ENCODE results near the gene SRSF11. TPM values are rescaled to one million over a fixed set of nuclear protein-coding genes. Genes with fewer than 3 reads are reported as not detected.

The SRSF11 gene
- total RNA-seq, 1 experiment from 2014 or later = 65.2 TPM

GRCh38 chr1:70222716-70223235 lies 1.6 kb downstream of the SRSF11 start:
- DNase-seq (ENCODE audit: low spot score) = no peak

DNA sequence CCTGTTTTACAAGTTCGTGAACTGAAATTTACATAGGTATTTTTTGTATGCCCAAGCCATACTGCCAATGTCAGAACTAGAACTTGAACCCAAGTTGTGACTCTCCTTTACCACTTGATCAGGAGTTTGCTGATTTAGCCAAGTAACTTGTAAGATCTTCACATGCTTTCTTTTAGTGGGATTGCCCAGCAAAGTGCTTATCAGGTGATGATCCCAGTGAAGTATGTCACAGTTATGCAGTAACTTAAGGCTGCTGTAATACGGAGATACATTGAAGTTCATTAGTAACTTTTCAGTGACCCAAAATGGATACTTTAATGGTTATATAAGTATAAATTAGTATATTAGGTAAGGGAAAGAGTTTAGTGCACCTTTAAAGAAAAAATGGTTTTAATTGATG lies 3.8 kb downstream of the SRSF11 start:
- no peak for DNase-seq (ENCODE audit: low spot score)

- no peak for DNase-seq (ENCODE audit: low spot score)
These were observed 6.3 kb downstream of the SRSF11 start for GRCh38 chr1:70227439-70227838.

DNA sequence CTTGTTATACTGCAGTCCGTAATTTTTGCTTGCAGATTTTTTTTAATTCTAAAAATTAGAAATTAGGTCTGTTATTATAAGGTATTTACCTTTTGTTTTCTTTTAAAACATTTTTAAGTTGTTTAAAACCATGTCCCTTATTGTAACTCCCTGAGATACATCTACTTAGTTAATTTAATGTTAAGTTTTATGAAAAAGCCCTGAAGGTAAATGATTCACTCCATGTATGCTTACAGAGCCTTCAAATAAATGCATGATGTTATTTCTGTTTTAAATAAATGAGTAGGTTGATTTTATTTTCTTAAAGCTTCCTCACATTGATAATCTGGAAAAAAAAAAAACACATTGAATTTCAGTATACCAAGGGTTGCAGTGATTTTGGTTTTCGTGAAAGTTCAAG lies 7.5 kb downstream of the SRSF11 start:
- DNase-seq (ENCODE audit: low spot score) = no peak

GRCh38 chr1:70231475-70231874 lies 10.3 kb downstream of the SRSF11 start:
- no peak for DNase-seq (ENCODE audit: low spot score)

DNA sequence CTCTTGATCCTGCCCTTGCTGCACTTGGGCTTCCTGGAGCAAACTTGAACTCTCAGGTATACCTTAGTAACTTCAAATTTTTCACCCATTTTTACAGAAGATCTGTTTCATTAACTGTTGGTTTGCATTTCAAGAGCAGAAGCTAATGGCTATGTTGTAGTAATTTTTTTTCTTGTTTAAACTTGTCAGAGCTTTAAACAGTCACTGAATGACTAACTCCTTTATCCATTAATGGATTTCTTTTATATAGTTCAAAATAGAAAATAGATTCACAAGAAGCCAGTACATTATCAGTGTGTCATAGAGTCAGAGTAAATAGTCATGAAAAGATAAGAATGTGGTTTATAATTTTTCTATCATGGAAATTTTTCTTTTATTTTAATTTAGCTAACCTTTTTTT lies 13.6 kb downstream of the SRSF11 start:
- DNase-seq (ENCODE audit: low spot score) = no peak

DNA sequence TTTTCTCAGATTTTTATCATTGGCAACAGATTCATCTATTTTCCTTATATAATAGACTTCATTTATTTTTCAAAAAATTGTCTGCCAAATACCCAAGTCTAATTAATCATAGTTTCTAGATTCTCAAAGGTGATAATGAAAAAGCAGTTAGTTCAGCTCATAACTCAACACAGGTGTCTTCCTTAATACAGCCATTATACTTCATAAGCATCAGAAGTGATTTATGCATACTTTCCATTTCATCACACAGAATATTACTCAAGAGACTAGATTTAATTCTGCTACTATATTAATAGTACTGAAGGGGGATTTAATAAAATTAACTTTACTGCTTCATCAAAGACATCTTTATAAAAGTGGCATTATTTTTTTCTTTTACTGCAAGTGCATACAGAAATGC lies 18.8 kb downstream of the SRSF11 start:
- no peak for DNase-seq (ENCODE audit: low spot score)

DNA sequence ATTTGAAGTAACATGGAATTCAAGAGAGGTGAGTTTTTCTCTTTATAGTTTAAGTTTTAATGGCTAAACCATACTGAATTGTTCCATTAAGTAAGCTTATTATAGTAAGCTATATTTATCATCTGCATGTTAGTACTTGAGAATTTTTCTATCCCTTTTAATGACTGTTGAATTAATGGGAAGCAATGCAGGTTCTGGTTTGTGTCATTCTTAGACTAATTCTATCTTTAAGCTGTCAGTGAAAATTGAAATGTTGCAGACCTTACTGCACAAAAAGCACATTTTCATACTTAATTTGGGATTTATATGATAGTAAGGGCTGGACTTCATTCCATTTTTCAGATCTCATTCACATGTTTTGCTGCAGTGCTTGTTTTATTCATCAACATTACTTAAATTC lies 25.9 kb downstream of the SRSF11 start:
- no peak for DNase-seq (ENCODE audit: low spot score)

GRCh38 chr1:70247768-70248167 lies 26.6 kb downstream of the SRSF11 start:
- DNase-seq (ENCODE audit: low spot score) = no peak

- no peak for DNase-seq (ENCODE audit: low spot score)
These were observed 27.5 kb downstream of the SRSF11 start for GRCh38 chr1:70248729-70249128.

GRCh38 chr1:70256664-70257063 lies 35.5 kb downstream of the SRSF11 start:
- no peak for DNase-seq (ENCODE audit: low spot score)

- no peak for DNase-seq (ENCODE audit: low spot score)
These were observed 43.7 kb downstream of the SRSF11 start for GRCh38 chr1:70264839-70265238.

- no peak for DNase-seq (ENCODE audit: low spot score)
These were observed 44.8 kb downstream of the SRSF11 start for GRCh38 chr1:70265946-70266345.

DNA sequence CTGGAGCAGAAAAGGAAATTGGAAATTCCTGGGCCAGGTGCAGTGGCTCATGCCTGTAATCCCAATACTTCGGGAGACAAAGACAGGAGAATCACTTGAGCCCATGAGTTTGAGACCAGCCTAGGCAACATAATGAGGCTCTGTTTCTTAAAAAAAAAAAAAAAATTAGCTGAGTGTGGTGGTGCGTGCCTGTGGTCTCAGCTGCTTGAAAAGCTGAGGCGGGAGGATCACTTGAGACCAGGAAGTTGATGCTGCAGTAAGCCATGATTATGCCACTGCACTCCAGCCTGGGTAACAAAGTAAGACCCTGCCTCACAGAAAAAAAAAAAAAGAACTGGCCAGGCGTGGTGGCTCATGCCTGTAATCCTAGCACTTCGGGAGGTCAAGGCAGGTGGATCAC lies 56.7 kb downstream of the SRSF11 start:
- DNase-seq (ENCODE audit: low spot score) = no peak

GRCh38 chr1:70278710-70279109 lies 57.5 kb downstream of the SRSF11 start:
- DNase-seq (ENCODE audit: low spot score) = no peak

DNA sequence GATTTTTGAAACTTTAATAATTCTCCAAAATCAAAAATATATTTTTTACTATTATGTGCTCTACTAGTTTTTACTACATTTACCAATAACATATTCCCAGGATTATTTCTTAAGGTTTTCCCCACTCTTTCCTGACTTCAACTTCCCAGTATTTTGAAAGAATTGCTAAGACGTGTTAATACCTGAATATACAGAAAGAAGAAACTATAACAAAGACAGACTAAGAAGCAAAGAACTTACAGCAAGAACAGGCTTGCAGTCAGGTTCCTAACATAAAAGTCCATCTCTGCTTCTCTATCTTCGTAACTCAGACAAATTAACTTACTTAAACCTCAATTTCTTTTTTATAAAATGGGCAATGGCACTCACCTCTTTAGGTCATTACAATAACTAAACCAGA lies 63.2 kb downstream of the SRSF11 start:
- no peak for DNase-seq (ENCODE audit: low spot score)

- no peak for DNase-seq (ENCODE audit: low spot score)
These were observed 65.3 kb downstream of the SRSF11 start for GRCh38 chr1:70286453-70286852.

DNA sequence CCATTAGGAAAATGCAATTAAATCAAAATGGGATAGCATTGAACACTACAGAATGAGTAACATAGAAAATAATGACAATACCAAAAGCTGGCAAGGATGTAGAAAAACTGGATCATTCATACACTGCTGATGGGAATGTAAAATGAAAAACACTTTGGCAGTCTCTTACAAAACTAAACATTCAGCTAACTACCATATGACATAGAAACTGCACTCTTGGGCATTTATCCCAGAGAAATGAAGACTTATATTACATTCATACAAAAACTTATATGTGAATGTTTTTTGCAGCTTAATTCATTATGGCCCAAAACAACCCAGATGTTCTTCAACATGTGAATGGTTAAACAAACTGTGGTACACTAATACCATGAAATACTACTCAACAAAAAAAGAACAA lies 67.0 kb downstream of the SRSF11 start:
- no peak for DNase-seq (ENCODE audit: low spot score)

- DNase-seq (ENCODE audit: low spot score) = no peak
These were observed 69.0 kb downstream of the SRSF11 start for GRCh38 chr1:70290218-70290617.

- DNase-seq (ENCODE audit: low spot score) = no peak
These were observed 72.1 kb downstream of the SRSF11 start for GRCh38 chr1:70293186-70293843.

DNA sequence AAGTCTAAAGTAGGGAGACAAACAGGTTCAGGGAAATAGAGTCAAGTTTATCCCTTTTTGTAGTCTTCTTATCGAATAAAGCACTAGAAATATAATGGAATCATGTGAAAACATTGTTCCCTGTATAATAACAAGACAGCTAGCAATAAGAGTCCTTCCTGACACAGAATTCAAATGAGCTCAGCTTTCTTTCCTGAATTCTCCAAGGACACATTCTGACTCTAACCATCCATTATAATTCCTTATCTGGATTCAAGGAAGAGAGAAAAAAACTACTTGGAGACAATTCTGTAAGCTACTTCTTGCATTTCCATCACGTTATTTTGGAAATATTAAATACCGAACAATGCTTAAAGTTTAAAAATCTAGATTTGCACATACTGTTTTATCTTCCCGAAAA lies 74.6 kb downstream of the SRSF11 start:
- DNase-seq (ENCODE audit: low spot score) = no peak

GRCh38 chr1:70299472-70299871 lies 78.3 kb downstream of the SRSF11 start:
- no peak for DNase-seq (ENCODE audit: low spot score)

Data from H4 (cell line).